ENCODE measurements around the gene CERCAM. TPM values are rescaled to one million over a fixed set of nuclear protein-coding genes. Genes with fewer than 3 reads are reported as not detected.

CERCAM gene
- total and polyA plus RNA-seq, 4 donors: 1.1 to 2.9 (median 1.8) TPM

DNA sequence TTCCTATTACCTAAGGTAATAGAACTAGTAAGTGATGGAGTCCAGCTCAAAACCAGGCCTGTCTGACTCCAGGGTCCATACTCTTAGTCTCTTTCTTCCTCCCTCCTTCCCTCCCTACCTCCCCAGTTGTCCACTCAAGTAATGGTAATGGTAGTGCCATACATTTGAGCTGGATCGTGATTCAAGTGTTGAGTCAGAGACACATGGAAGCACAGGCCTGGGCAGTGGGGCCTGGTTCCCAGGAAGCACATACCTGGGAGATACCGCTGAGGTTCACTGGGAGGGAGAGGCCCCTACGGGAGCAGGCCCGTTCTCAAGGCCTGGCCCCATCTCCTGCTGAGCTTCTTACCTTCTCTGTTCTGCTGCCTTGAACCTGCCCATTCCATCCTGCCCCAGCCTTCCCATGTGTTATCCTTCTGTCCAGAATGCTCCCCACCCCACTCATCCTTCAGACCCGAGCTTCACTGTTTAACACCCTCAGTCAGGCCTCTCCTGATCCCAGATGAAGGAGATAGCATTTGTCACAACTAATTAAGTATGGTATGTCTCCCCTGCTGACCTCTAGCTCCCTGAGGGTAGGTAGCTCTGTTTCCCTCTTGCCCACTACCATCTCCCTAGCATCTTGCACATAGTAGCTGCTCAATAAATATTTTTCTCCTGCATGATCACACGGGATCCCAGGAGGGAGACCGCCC lies 35.7 kb upstream of the CERCAM start:
- WGBS: 94% methylated on average over 7 of the region's 7 CpGs
- no peak overlapping the region for H3K9ac ChIP-seq (ENCODE audit: low read depth in 1 of 2, low read length in 2 of 2)
- no peak overlapping the region for H3K4me3 ChIP-seq (ENCODE audit: low read depth in 1 of 3, low read length in 3 of 3)
- peaks cover 10 to 62% (median 28%) of the 10 kb centered on the region in 4 donors for H3K36me3 ChIP-seq (ENCODE audit: control insufficient read depth in 4 of 4, insufficient read depth in 3 of 4, low read depth in 1 of 4, low read length in 3 of 4)
- H3K27me3 ChIP-seq (ENCODE audit: control insufficient read depth in 4 of 4, insufficient read depth in 4 of 4, low read length in 3 of 4): no peaks in the 10 kb centered on the region
- no peaks in the 10 kb centered on the region for H3K4me1 ChIP-seq (ENCODE audit: control insufficient read depth in 4 of 4, insufficient read depth in 4 of 4, low read length in 3 of 4)
- TF ChIP-seq RAD21 (IDR thresholded peaks at IDR 0.05) (no peak), EGR1 (IDR thresholded peaks at IDR 0.05; ENCODE audit: low read depth in 2 of 2) (no peak), HNF4A (conservative IDR thresholded peaks at IDR 0.05) (no peak), FOXA2 (IDR thresholded peaks at IDR 0.05) (no peak)
- TF ChIP-seq, protein P1, sequence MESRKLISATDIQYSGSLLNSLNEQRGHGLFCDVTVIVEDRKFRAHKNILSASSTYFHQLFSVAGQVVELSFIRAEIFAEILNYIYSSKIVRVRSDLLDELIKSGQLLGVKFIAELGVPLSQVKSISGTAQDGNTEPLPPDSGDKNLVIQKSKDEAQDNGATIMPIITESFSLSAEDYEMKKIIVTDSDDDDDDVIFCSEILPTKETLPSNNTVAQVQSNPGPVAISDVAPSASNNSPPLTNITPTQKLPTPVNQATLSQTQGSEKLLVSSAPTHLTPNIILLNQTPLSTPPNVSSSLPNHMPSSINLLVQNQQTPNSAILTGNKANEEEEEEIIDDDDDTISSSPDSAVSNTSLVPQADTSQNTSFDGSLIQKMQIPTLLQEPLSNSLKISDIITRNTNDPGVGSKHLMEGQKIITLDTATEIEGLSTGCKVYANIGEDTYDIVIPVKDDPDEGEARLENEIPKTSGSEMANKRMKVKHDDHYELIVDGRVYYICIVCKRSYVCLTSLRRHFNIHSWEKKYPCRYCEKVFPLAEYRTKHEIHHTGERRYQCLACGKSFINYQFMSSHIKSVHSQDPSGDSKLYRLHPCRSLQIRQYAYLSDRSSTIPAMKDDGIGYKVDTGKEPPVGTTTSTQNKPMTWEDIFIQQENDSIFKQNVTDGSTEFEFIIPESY (IDR thresholded peaks at IDR 0.05): no peak
- TF ChIP-seq, protein P2, sequence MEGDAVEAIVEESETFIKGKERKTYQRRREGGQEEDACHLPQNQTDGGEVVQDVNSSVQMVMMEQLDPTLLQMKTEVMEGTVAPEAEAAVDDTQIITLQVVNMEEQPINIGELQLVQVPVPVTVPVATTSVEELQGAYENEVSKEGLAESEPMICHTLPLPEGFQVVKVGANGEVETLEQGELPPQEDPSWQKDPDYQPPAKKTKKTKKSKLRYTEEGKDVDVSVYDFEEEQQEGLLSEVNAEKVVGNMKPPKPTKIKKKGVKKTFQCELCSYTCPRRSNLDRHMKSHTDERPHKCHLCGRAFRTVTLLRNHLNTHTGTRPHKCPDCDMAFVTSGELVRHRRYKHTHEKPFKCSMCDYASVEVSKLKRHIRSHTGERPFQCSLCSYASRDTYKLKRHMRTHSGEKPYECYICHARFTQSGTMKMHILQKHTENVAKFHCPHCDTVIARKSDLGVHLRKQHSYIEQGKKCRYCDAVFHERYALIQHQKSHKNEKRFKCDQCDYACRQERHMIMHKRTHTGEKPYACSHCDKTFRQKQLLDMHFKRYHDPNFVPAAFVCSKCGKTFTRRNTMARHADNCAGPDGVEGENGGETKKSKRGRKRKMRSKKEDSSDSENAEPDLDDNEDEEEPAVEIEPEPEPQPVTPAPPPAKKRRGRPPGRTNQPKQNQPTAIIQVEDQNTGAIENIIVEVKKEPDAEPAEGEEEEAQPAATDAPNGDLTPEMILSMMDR (IDR thresholded peaks at IDR 0.05; ENCODE audit: low read depth, low read length, missing input control): no peak
- TF ChIP-seq, protein P3, sequence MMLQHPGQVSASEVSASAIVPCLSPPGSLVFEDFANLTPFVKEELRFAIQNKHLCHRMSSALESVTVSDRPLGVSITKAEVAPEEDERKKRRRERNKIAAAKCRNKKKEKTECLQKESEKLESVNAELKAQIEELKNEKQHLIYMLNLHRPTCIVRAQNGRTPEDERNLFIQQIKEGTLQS (IDR thresholded peaks at IDR 0.05): no peak
- H3K9me3 ChIP-seq (ENCODE audit: control insufficient read depth in 4 of 4, low read length in 3 of 4): no peaks in the 10 kb centered on the region
- no peak for DNase-seq (ENCODE audit: low spot score)
- H3K27ac ChIP-seq (ENCODE audit: low read depth in 1 of 2, low read length in 2 of 2): no peak overlapping the region

DNA sequence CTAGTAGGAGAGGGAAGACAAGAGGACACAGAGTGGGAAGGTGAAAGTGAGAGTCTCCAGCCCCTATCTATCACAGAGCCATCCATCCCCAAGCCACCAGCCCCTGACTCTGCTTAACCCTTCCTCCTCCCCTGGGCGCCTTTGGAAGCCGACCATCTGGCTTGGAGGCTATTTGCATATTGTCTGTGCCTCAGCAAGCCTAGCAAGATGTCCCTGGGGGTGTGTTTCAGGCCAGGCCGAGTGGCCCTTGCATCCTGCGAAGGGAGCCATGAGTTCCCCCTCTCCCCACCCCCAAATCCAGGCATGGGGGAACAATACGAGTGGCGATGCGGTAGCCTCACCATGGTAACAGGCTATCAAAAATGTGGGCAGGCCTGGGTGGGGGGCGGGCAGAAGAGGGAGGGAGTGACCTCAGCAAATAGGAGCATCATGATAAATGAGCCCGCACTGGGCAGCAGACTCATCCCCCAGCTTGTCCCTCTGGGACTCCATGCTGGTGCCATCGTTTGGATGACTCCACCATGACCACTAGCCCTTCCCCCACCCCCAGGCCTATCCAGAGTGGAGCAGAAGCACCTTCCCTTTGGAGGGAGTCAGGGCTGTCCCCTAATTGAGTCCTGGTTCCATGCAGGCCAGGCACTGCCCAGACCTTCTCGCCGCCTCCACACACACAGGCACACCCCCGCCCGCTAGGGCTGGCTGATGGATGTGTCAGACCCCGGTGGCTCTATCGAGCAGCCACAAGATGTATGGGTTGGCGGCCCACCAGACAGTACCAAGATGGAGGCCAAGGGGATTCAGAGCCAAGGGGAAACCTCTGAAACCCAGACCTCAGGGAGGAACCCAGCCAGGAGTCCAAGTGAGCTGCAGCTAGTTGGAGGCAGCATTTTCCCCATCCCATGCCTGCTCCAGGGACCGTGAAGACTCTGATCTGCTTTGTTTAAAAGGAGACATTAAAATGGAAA lies 34.9 kb upstream of the CERCAM start:
- no peaks in the 10 kb centered on the region for H3K27me3 ChIP-seq (ENCODE audit: control insufficient read depth in 4 of 4, insufficient read depth in 4 of 4, low read length in 3 of 4)
- no peak overlapping the region for H3K9ac ChIP-seq (ENCODE audit: low read depth in 1 of 2, low read length in 2 of 2)
- H3K4me3 ChIP-seq (ENCODE audit: low read depth in 1 of 3, low read length in 3 of 3): no peak overlapping the region
- no peaks in the 10 kb centered on the region for H3K9me3 ChIP-seq (ENCODE audit: control insufficient read depth in 4 of 4, low read length in 3 of 4)
- TF ChIP-seq HNF4A (conservative IDR thresholded peaks at IDR 0.05) (no peak), FOXA2 (IDR thresholded peaks at IDR 0.05) (no peak), JUND (IDR thresholded peaks at IDR 0.05) (no peak)
- TF ChIP-seq, protein P1 (IDR thresholded peaks at IDR 0.05): no peak
- peaks cover 10 to 60% (median 30%) of the 10 kb centered on the region in 4 donors for H3K36me3 ChIP-seq (ENCODE audit: control insufficient read depth in 4 of 4, insufficient read depth in 3 of 4, low read depth in 1 of 4, low read length in 3 of 4)
- H3K27ac ChIP-seq (ENCODE audit: low read depth in 1 of 2, low read length in 2 of 2): no peak overlapping the region
- no peak for DNase-seq (ENCODE audit: low spot score)
- WGBS: 91% methylated on average over 18 of the region's 18 CpGs
- no peaks in the 10 kb centered on the region for H3K4me1 ChIP-seq (ENCODE audit: control insufficient read depth in 4 of 4, insufficient read depth in 4 of 4, low read length in 3 of 4)

Measured in liver (tissue), 9 donors.